ENCODE results near the gene GLIPR1L2.
"Not testable (repeated sequence)": the region's sequence is repeated elsewhere in the genome, so short reads cannot be mapped to it uniquely, and the experiment has no call there.

Gene GLIPR1L2

DNA sequence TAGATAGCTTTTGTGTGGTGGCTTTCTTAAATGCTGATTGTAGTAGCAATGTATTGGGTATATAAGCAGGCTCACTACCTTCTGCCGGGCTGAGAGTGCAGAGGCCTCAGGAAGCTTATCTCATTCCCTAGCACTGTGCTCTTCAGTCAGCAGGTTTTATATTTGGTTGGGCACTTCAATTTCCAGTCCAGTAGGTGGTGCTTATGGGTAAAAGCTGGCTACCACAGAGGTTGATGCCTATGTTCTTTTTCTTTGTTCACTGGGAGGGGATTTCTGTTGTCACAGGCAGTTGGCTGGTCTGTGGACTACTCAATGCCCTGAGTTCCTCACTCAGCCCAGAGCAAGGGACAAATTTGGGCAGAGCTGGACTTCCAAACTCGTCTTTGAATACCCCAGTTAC is 46.7 kb downstream of the GLIPR1L2 start:
- no peak for DNase-seq (ENCODE audit: low spot score)

DNA sequence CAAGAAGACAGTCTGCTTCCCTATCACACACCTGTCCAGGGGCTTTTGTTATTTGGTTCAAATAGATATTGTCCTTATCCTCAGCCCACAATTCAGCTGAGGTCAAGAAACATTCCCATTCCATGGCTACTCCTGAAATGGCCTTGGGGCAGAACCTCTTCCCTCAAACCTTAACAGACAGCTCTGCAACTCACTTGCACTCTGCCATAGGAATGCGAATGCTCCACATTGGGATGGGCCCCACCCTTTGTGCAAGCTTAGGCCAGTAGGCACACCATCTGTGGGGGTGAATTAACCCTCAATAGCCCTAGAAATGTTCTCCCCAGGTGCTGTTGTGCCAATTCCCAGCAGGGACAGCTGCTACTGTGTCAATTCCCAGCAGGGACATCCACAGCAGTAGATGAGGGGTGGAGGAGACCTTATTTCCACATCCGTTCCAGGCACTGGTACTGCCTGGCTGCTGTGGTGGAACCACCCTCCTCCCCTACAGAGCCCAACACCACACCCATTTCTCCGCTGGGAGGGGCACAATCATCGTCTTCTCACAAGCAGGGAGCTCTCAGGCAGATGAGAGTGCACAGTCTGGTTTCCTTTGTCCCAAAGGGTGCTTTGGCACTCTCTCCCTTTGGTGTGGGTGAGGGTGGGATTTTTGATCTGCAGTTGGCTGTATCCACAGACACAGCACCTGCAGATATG is 47.3 kb downstream of the GLIPR1L2 start:
- DNase-seq (ENCODE audit: low spot score), result no peak

GRCh38 chr12:75439048-75439447 is 48.2 kb downstream of the GLIPR1L2 start:
- DNase-seq (ENCODE audit: low spot score), result no peak

DNA sequence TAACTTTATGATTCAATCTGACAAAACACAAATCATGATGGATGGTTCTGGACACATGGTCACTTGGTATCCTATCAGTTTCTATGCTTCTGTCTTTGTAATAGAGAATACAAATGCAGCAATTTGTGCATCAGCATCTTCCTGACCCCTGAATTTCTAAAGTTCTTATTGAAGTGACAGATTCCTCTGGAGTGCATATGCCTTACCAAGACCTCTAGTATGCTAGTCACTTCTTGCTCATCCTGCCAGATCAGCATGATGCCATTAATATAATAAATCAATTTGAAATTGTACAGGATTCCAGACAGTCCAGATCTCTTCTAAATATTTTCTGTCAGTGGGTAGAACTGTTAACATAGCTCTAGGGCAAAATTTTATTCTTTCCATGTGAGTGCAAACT is 49.0 kb downstream of the GLIPR1L2 start:
- no peak for DNase-seq (ENCODE audit: low spot score)

DNA sequence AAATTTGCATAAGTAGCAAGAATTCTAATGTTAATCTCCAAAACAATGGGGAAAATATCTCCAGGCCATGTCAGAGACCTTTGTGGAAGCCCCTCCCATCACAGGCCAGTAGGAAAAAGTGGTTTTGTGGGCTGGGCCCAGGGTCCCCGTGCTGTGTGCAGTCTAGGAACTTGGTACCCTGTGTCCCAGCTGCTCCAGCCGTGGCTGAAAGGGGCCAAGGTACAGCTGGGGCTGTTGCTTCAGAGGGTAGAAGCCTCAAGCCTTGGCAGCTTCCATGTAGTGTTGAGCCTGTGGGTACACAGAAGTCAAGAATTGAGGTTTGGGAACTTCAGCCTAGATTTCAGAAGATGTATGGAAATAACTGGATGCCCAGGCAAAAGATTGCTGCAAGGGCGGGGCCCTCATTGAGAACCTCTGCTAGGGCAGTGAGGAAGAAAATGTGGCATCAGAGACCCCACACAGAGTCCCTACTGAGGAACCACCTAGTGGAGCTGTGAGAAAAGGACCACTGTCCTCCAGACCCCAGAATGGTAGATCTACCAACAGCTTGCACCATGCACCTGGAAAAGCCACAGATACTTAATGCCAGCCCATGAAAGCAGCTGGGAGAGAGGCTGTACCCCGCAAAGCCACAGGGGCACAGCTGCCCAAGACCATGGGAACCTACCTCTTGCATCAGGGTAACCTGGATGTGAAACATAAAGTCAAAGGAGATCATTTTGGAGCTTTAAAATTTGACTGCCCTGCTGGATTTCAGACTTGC is 51.0 kb downstream of the GLIPR1L2 start:
- not testable (repeated sequence) for DNase-seq (ENCODE audit: low spot score)

GRCh38 chr12:75442454-75442853 is 51.6 kb downstream of the GLIPR1L2 start:
- DNase-seq (ENCODE audit: low spot score), result not testable (repeated sequence)

- no peak for DNase-seq (ENCODE audit: low spot score)
Observed at GRCh38 chr12:75443709-75444108, 52.8 kb downstream of the GLIPR1L2 start.

DNA sequence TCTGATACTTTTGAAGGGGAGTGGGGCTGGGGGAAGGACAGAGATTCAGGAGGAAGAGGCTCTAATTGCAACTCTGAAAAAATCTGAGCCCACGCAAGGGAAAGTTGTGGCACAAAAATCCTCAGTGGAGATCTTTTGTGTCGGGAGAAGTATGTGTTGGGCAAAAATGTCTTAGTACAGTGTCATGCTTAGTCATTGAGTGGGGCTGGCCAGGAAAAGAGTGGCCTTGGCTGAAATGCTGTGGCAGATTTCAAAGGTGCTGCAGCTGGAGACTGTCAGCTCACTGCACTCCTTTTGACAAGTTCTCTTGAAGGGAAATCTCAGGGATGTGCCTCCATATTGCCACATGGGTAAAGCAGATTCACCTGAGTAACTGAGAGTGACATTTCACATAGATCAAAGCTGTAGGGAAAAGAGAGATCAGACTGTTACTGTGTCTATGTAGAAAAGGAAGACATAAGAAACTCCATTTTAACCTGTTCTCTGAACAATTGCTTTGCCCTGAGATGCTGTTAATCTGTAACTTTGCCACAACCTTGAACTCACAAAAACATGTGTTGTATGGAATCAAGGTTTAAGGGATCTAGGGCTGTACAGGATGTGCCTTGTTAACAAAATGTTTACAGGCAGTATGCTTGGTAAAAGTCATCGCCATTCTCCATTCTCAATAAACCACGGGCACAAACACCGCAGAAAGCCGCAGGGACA is 53.7 kb downstream of the GLIPR1L2 start:
- peak; percentile 41 for DNase-seq (ENCODE audit: low spot score)

DNA sequence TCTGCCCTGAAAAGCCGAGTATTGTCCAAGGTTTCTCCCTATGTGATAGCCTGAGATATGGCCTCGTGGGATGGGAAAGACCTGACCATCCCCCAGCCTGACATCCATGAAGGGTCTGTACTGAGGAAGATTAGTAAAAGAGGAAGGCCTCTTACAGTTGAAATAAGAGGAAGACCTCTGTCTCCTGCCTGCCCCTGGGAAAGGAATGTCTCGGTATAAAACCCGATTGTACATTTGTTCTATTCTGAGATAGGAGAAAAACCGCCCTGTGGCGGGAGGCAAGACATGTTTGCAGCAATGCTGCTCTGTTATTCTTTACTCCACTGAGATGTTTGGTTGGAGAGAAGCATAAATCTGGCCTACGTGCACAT is 54.2 kb downstream of the GLIPR1L2 start:
- not testable (repeated sequence) for DNase-seq (ENCODE audit: low spot score)

DNA sequence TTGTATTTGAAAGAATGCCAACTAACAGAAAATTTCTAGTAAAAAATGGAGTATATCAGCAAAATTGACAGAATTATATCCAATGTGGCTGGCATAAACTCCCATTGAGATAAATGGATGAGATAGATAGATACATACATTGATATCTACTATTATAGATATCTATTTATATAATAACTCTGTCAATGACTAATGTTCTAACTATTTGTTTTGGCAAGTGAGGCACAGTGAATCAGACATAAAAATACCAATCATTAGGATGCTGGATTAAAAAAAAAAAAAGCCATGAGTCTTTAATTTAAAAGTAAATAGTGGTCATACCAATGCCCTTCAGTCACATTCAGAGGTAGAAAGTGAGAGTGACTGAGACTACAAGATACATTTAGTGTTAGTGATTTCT is 56.0 kb downstream of the GLIPR1L2 start:
- peak; percentile 56 for DNase-seq (ENCODE audit: low spot score)

DNA sequence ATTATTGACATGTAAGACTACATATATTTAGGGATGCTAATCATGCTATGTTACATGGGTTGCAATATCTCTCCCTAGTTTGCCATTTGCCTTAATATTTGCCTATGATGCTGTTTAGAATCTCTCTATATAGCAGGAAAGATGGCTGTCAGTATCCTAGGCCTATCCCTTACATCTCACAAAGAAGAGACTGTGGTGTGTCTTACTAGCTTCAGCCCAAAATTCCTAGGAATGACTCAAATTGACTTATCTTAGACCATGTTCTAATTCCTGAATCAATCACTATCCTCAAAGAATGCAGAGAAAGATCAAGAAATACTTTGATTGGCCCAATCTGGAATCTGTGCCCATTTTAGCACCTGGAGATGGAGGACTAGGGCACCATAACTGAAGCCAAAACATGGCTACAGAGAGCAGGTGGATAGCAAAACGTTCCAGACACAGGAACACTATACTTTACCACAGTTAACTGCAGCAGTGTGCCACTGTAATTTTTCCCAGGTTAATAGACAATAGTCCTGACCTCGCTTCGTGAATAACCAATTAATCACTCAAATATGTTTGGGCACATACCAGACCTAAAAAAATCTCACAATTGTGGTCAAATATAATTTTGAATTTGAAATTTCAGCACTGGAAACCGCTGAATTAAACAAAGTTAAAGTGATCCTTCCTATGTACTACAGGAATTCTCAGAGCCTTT is 57.0 kb downstream of the GLIPR1L2 start:
- no peak for DNase-seq (ENCODE audit: low spot score)

DNA sequence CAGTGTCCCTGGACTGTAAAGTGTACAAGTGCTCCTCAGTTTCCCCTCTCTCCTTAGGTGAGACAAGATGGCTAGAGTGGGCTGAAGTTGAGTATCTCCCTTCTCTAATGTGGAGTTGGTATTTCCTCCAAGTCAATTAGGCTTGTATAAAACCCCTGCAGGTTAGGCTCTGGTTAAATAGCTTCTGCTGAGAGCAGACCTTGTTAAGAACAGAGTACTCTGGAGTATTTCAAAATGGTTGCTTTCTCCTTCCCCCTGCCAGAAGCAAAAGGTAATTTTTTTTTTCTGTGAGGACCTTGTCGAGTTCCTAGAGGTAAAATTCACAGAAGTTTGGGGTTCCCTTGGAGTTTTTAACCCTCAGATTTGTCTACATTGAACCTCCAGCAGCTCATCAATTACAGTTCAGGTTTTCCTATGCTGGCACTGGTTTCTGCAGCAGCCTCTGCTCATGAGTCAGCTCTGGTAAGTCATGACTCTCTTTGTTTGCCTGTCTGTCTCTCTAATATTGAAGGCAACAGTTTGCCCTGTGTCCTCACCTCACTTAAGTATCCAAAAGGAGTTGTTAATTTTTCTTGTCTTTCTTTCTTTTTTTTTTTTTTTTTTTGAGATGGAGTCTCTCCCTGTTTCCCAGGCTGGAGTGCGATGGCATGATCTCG is 61.9 kb downstream of the GLIPR1L2 start:
- peak; percentile 48 for DNase-seq (ENCODE audit: low spot score)

GRCh38 chr12:75455839-75456238 is 65.0 kb downstream of the GLIPR1L2 start:
- DNase-seq (ENCODE audit: low spot score), result no peak

DNA sequence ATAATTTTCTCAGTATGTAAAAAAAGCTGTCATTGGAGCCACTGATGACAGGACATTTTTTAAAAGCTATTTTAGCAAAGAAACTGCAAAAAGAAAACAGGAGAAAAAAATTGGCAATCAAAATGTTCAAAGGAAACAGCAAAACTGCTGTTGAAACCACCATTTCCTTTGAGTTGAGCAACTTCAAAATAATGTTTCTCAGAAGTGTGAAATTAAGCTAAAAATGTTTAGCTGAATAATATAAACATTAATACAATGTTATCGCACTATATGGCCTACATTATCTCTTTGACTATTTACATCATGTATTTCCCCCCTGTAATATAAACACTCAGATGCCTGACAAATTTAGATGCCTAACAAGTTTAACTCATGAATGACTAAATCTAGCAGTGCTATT is 66.3 kb downstream of the GLIPR1L2 start:
- no peak for DNase-seq (ENCODE audit: low spot score)

DNA sequence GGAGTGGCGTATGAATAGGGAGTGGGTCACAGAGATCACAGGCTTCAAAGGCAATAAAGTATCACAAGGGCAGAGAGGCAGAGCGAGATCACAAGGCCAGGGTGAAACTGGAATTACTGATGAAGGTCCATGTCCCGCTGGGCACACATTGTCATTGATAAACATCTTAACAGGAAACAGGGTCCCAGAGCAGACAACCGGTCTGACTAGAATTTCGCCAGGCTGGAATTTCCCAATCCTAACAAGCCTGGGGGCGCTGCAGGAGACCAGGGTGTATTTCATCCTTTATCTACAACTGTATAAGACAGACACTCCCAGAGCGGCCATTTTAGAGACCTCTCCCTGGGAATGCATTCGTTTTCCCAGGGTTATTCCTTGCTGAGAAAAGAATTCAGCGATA is 67.0 kb downstream of the GLIPR1L2 start:
- DNase-seq (ENCODE audit: low spot score), result not testable (repeated sequence)

- DNase-seq (ENCODE audit: low spot score), result no peak
Observed at GRCh38 chr12:75459755-75460154, 68.9 kb downstream of the GLIPR1L2 start.

DNA sequence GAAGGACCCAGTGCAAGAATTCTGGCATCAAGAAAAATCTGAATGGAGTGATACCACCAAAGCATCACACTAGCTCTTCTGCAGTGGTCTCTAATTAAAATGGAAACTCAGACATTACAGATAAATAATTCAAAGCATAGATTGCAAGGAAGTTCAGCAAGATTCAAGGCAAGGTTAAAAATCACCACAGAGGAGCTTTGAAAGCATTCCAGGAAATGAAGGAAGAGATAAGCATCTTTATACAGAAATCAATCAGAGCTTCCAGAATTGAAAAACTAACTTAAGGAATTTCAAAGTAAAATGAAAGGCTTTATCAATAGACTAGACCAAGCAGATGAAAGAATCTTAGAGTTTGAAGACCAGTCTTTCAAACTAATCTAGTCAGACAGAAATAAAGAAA is 69.3 kb downstream of the GLIPR1L2 start:
- no peak for DNase-seq (ENCODE audit: low spot score)

GRCh38 chr12:75471902-75472890 is 81.3 kb downstream of the GLIPR1L2 start:
- no peak for DNase-seq (ENCODE audit: low spot score)

- no peak for DNase-seq (ENCODE audit: low spot score)
Observed at GRCh38 chr12:75474116-75474515, 83.2 kb downstream of the GLIPR1L2 start.

DNA sequence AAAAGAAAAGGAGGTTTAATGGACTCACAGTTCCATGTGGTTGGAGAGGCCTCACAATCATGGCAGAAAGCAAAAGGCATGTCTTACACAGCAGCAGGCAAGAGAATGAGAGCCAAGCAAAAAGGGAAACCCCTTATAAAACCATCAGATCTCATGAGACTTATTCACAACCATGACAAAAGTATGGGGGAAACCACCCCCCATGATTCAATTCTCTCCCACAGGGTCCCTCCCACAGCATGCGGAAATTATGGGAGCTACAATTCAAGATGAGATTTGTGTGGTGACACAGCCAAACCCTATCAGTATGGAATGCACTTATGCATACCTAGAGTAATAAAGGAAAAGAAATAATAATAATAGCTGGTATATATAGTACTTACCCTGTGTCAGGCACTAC is 85.2 kb downstream of the GLIPR1L2 start:
- DNase-seq (ENCODE audit: low spot score), result no peak

DNA sequence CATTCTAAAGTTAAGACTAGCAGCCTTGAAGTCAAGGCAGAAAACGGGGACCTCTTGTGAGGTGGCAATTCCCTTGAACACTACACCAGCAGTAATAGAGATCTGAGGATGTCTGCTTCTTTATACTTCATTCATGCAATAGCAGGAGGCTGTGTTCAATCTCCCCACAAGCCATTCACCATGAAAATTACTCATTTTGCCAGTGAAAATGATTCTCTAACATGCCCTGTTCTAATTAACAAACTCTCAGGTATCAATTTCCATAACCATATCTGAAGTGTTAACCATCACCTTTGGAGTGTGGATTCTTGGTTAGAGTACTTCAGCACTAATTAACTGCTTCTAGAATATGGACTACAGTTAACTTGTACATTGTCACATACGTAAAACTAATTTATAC is 86.2 kb downstream of the GLIPR1L2 start:
- no peak for DNase-seq (ENCODE audit: low spot score)

Measured in RKO (cell line).